IMR-90 (cell line): ENCODE measurements around the gene MAP3K7CL. TPM values are rescaled to one million over a fixed set of nuclear protein-coding genes. Genes with fewer than 3 reads are reported as not detected.

Experiments used
- ATAC-seq: fragments of 200-7000 bp; cut with Tn5 transposase; 2 replicates; pipeline ENCODE4 v1.9.1; 2020; ENCODE audit warnings: low read depth, mild to moderate bottlenecking, moderate library complexity
- BruUV-seq: library from RNA; stranded (reverse); fragments of 400-500 nt; replicated peaks from 2 replicates; lab custom pipeline; 2021; lab: Mats Ljungman, UMichigan
- CTCF ChIA-PET: fragments of 300-600 bp; formaldehyde crosslinking; extraction: SDS; loops from one replicate; lab custom pipeline; 2021; ENCODE audit warnings: antibody characterized with exemption; lab: Yijun Ruan, JAX
- POLR2A ChIA-PET: fragments of 300-600 bp; sonication (Branson Sonifier 250); formaldehyde crosslinking; loops from one replicate; lab custom pipeline; 2022; ENCODE audit warnings: antibody characterized with exemption; ENCODE audit not compliant: unreplicated experiment; lab: Charles Lee
- DNase-seq: peaks from one replicate; pipeline ENCODE4 v3.0.0; 2013
- H2AFZ ChIP-seq: replicated peaks from 2 replicates; pipeline ENCODE3; 2013; ENCODE audit warnings: low read length, mild to moderate bottlenecking; ENCODE audit not compliant: poor library complexity
- H2AK5ac ChIP-seq: 2 replicates; pipeline ENCODE4 v1.6.1; 2013; ENCODE audit warnings: low read depth, low read length, inconsistent platforms
- H2AK9ac ChIP-seq: replicated peaks from 2 replicates; pipeline ENCODE3; 2013; ENCODE audit warnings: mild to moderate bottlenecking, low read depth, low read length, moderate library complexity; ENCODE audit not compliant: poor library complexity
- H2BK120ac ChIP-seq: 2 replicates; pipeline ENCODE4 v1.6.1; 2013; ENCODE audit warnings: low read depth, low read length, inconsistent platforms
- H2BK15ac ChIP-seq: 3 replicates; pipeline ENCODE4 v1.6.1; 2013; ENCODE audit warnings: low read depth, low read length, inconsistent platforms
- H2BK20ac ChIP-seq: 2 replicates; pipeline ENCODE4 v1.6.1; 2013; ENCODE audit warnings: low read depth, mild to moderate bottlenecking, inconsistent platforms, low read length, moderate library complexity
- H2BK5ac ChIP-seq: 2 replicates; pipeline ENCODE4 v1.6.1; 2013; ENCODE audit warnings: mild to moderate bottlenecking, low read depth, low read length, inconsistent platforms; ENCODE audit not compliant: poor library complexity, severe bottlenecking
- H3K14ac ChIP-seq: replicated peaks from 2 replicates; pipeline ENCODE4 v1.6.1; 2013; ENCODE audit warnings: low read depth, low read length, inconsistent platforms
- H3K18ac ChIP-seq: 2 replicates; pipeline ENCODE4 v1.6.1; 2013; ENCODE audit warnings: low read depth, low read length, control low read depth
- H3K23ac ChIP-seq: 2 replicates; pipeline ENCODE4 v1.6.1; 2013; ENCODE audit warnings: low read depth, low read length, inconsistent platforms
- H3K27ac ChIP-seq: 2 replicates; pipeline ENCODE4 v1.5.1; 2013; ENCODE audit warnings: mild to moderate bottlenecking, control low read depth, low read length; ENCODE audit not compliant: insufficient read depth
- H3K27me3 ChIP-seq: 2 replicates; pipeline ENCODE4 v1.6.1; 2013; ENCODE audit warnings: low read length; ENCODE audit not compliant: control insufficient read depth, insufficient read depth
- H3K36me3 ChIP-seq: 2 replicates; pipeline ENCODE4 v1.6.1; 2013; ENCODE audit warnings: low read length, mixed read lengths; ENCODE audit not compliant: control insufficient read depth, insufficient read depth
- H3K4ac ChIP-seq: 2 replicates; pipeline ENCODE4 v1.6.1; 2013; ENCODE audit warnings: low read depth, low read length, inconsistent platforms
- H3K4me1 ChIP-seq: 2 replicates; pipeline ENCODE4 v1.6.1; 2013; ENCODE audit warnings: low read length, mixed read lengths; ENCODE audit not compliant: control insufficient read depth, insufficient read depth
- H3K4me2 ChIP-seq: 2 replicates; pipeline ENCODE4 v1.6.1; 2013; ENCODE audit warnings: low read depth, mild to moderate bottlenecking, control low read depth, low read length, moderate library complexity
- H3K4me3 ChIP-seq: 2 replicates; pipeline ENCODE4 v1.5.1; 2013; ENCODE audit warnings: low read depth, mild to moderate bottlenecking, control low read depth, low read length, moderate library complexity; ENCODE audit not compliant: insufficient read depth
- H3K56ac ChIP-seq: 2 replicates; pipeline ENCODE4 v1.6.1; 2013; ENCODE audit warnings: low read length, inconsistent platforms; ENCODE audit not compliant: insufficient read depth; ENCODE audit errors: extremely low read depth
- H3K79me1 ChIP-seq, 2 experiments: 2 replicates each; pipeline ENCODE4 v1.6.1; 2013; ENCODE audit warnings: low read length in 2 of 2, inconsistent platforms in 1 of 2, low read depth in 1 of 2
- H3K9ac ChIP-seq: 2 replicates; pipeline ENCODE4 v1.6.1; 2013; ENCODE audit warnings: low read depth, low read length, control low read depth
- H3K9me1 ChIP-seq: 2 replicates; pipeline ENCODE4 v1.6.1; 2013; ENCODE audit warnings: low read length, inconsistent platforms; ENCODE audit not compliant: insufficient read depth
- H3K9me3 ChIP-seq: 2 replicates; pipeline ENCODE4 v1.6.1; 2013; ENCODE audit warnings: low read length; ENCODE audit not compliant: control insufficient read depth, insufficient read depth
- H4K20me1 ChIP-seq: 2 replicates; pipeline ENCODE4 v1.6.1; 2013; ENCODE audit warnings: low read length, inconsistent platforms; ENCODE audit not compliant: insufficient read depth
- H4K5ac ChIP-seq: 2 replicates; pipeline ENCODE4 v1.6.1; 2013; ENCODE audit warnings: mild to moderate bottlenecking, low read depth, low read length, control low read depth
- H4K8ac ChIP-seq, 2 experiments: 2 replicates each; pipeline ENCODE4 v1.6.1; 2013; ENCODE audit warnings: low read depth in 2 of 2, low read length in 2 of 2, control low read depth in 1 of 2, inconsistent platforms in 1 of 2
- H4K91ac ChIP-seq: 2 replicates; pipeline ENCODE4 v1.6.1; 2013; ENCODE audit warnings: low read depth, low read length, inconsistent platforms; ENCODE audit not compliant: insufficient read depth
- CEBPB ChIP-seq: IDR thresholded peaks from 2 replicates; pipeline ENCODE4 v1.6.1; 2012; ENCODE audit warnings: low read depth, low read length, improper control_type of control experiment
- FOS ChIP-seq: fragments of 150-350 bp; IDR thresholded peaks from 2 replicates; pipeline ENCODE4 v1.6.1; 2016; ENCODE audit warnings: low read depth, low read length
- MAZ ChIP-seq: IDR thresholded peaks from 2 replicates; pipeline ENCODE4 v1.6.1; 2012; ENCODE audit warnings: low read depth, mild to moderate bottlenecking, low read length, improper control_type of control experiment, moderate library complexity, borderline replicate concordance
- POLR2A ChIP-seq: IDR thresholded peaks from 2 replicates; pipeline ENCODE4 v1.6.1; 2012; ENCODE audit warnings: mild to moderate bottlenecking, low read depth, low read length
- dilution Hi-C: fragments of 300-500 bp; cut with HindIII; formaldehyde crosslinking; loops from one replicate; pipeline ENCODE4 v1.14.3; 2018; ENCODE audit warnings: low sequenced_read_pairs; ENCODE audit not compliant: unreplicated experiment
- in situ Hi-C: fragments of 300-500 bp; cut with MboI; formaldehyde crosslinking; loops from 3 replicates; pipeline ENCODE4 v1.14.3; 2019; ENCODE audit warnings: low sequenced_read_pairs, inconsistent platforms, mixed read lengths
- intact Hi-C: fragments of 100-400 bp; cut with micrococcal nuclease; formaldehyde crosslinking; loops from 2 replicates; pipeline ENCODE4 v1.10.0; 2022
- polyA plus RNA-seq, 3 experiments: library from polyadenylated mRNA; depleted of rRNA; stranded (reverse); fragments of >200 nt; gene quantifications; 2 replicates each; pipeline ENCODE4 v1.2.3, GENCODE V29; 2012; ENCODE audit warnings: low replicate concordance in 1 of 3
- total RNA-seq: library from RNA; depleted of rRNA; stranded (reverse); fragments of >200 nt; gene quantifications from 2 replicates; pipeline ENCODE4 v1.2.3, GENCODE V29; 2012
- TF ChIP-seq, protein P1 (sequence below): conservative IDR thresholded peaks from 2 replicates; pipeline ENCODE4 v1.5.1; 2012; ENCODE audit warnings: mild to moderate bottlenecking, low read depth, low read length, improper control_type of control experiment
- TF ChIP-seq, protein P2 (sequence below): fragments of 150-350 bp; IDR thresholded peaks from 2 replicates; pipeline ENCODE4 v1.6.1; 2016; ENCODE audit warnings: low read depth, mild to moderate bottlenecking, low read length, moderate library complexity, borderline replicate concordance

MAP3K7CL gene
- total and polyA plus RNA-seq, 2 of the 4 experiments (the other 2 are of a cell fraction), result 21.0 to 22.3 TPM

GRCh38 chr21:29135481-29135880 lies 5.0 kb downstream of the MAP3K7CL start:
- in situ Hi-C loops, result no loop called here
- DNase-seq (no peak), ATAC-seq (no peak)
- no peak overlapping the region for H3K27ac ChIP-seq
- intact Hi-C loops, result no loop called here
- H3K4me3 ChIP-seq, result no peak overlapping the region
- peaks cover 5% of the 10 kb centered on the region for H3K9me1 ChIP-seq
- H4K20me1 ChIP-seq, result 0 out of 2 replicates have a peak, but pooled peaks cover 3% of the 10 kb centered on the region
- H2BK5ac ChIP-seq, result no peak overlapping the region
- no peak overlapping the region for H2AK5ac ChIP-seq
- H3K56ac ChIP-seq, result no peak overlapping the region
- 0 out of 4 replicates have a peak, but pooled peaks cover 0 to 6% of the 10 kb centered on the region in 2 experiments for H3K79me1 ChIP-seq
- no peak overlapping the region for H3K4ac ChIP-seq
- H4K91ac ChIP-seq, result no peak overlapping the region
- no TSS peak for BruUV-seq
- POLR2A ChIA-PET, result no interaction called here
- H3K18ac ChIP-seq, result no peak overlapping the region
- no peak overlapping the region for H2BK20ac ChIP-seq
- H3K23ac ChIP-seq, result no peak overlapping the region
- dilution Hi-C loops, result no loop called here
- no peak overlapping the region for H4K8ac ChIP-seq
- no peak overlapping the region for H2AK9ac ChIP-seq
- H3K9me3 ChIP-seq, result no peaks in the 10 kb centered on the region
- no peak overlapping the region for H3K4me2 ChIP-seq
- CTCF ChIA-PET, result interaction anchor here (0.6 kb wide), 1 partner anchor 39 kb away, joined by 3 read pairs; no protein-coding TSS in a partner anchor
- no peak overlapping the region for H2BK120ac ChIP-seq
- H4K5ac ChIP-seq, result no peak overlapping the region
- H3K9ac ChIP-seq, result no peak overlapping the region
- no peaks in the 10 kb centered on the region for H3K36me3 ChIP-seq
- no peak overlapping the region for H2BK15ac ChIP-seq
- peaks cover 9% of the 10 kb centered on the region for H3K4me1 ChIP-seq
- H2AFZ ChIP-seq, result no peak overlapping the region
- TF ChIP-seq, protein P1, sequence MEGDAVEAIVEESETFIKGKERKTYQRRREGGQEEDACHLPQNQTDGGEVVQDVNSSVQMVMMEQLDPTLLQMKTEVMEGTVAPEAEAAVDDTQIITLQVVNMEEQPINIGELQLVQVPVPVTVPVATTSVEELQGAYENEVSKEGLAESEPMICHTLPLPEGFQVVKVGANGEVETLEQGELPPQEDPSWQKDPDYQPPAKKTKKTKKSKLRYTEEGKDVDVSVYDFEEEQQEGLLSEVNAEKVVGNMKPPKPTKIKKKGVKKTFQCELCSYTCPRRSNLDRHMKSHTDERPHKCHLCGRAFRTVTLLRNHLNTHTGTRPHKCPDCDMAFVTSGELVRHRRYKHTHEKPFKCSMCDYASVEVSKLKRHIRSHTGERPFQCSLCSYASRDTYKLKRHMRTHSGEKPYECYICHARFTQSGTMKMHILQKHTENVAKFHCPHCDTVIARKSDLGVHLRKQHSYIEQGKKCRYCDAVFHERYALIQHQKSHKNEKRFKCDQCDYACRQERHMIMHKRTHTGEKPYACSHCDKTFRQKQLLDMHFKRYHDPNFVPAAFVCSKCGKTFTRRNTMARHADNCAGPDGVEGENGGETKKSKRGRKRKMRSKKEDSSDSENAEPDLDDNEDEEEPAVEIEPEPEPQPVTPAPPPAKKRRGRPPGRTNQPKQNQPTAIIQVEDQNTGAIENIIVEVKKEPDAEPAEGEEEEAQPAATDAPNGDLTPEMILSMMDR, result no peak
- TF ChIP-seq FOS (no peak), MAZ (no peak), POLR2A (no peak), CEBPB (no peak)
- TF ChIP-seq, protein P2, sequence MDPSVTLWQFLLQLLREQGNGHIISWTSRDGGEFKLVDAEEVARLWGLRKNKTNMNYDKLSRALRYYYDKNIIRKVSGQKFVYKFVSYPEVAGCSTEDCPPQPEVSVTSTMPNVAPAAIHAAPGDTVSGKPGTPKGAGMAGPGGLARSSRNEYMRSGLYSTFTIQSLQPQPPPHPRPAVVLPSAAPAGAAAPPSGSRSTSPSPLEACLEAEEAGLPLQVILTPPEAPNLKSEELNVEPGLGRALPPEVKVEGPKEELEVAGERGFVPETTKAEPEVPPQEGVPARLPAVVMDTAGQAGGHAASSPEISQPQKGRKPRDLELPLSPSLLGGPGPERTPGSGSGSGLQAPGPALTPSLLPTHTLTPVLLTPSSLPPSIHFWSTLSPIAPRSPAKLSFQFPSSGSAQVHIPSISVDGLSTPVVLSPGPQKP, result no peak
- H3K27me3 ChIP-seq, result no peaks in the 10 kb centered on the region
- H3K14ac ChIP-seq, result no peak overlapping the region; the same call in 1 of the 2 replicates
